HG02610 (cell line): ENCODE measurements around the gene ACTRT2.

Experiments
- ATAC-seq: cut with Tn5 transposase; IDR thresholded peaks from one replicate; pipeline ENCODE4 v1.9.1; 2021; ENCODE audit warnings: mild to moderate bottlenecking, moderate library complexity; ENCODE audit not compliant: unreplicated experiment

Gene ACTRT2

DNA sequence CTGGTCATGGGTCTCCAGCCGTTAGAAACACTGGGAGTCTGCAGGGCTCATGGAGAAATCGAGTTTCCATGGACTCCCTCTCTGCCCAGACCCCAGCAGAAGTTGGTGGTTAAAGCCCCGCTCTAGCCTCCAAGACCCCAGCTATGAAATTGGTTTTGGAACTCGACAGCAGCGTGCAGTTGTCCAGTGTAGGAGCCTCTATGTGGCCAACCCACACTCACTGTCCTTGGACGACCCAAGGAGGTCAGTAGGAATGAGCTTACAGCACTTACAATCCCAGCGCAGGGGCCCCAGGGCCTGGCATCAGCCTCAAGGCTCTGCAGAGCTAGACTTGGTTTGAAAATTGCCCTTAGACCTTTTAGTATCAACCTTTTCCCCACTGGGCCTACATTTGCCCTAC, 44.5 kb downstream of the ACTRT2 start:
- ATAC-seq: no peak

DNA sequence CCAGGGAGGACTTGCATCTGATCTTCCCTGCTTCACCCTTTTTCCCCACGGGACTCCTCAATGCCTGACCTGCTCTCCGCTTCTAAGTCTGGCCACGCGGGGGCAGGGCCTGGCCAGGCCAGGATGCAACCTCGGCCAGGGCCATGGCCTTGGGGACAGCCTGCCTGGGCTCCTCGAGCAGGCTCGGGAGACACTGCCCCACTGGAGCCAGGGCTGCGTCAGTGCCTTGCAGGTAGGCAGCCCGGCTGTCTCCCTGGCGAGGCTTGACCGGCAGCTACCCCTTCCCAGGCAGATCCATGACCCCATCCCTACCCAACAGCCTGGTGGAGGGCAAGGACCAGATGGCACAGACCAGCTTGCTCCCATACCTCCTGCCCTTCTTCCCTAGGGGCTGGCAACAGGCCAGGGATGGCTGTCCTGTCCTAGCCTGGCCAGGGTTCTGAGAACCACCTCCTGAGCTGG, 45.0 kb downstream of the ACTRT2 start:
- ATAC-seq: no peak

- no peak for ATAC-seq
Observed at GRCh38 chr1:3066826-3067225, 45.6 kb downstream of the ACTRT2 start.

GRCh38 chr1:3067301-3067670, 46.0 kb downstream of the ACTRT2 start:
- no peak for ATAC-seq

- ATAC-seq: no peak
Observed at GRCh38 chr1:3067671-3068563, 46.6 kb downstream of the ACTRT2 start.

DNA sequence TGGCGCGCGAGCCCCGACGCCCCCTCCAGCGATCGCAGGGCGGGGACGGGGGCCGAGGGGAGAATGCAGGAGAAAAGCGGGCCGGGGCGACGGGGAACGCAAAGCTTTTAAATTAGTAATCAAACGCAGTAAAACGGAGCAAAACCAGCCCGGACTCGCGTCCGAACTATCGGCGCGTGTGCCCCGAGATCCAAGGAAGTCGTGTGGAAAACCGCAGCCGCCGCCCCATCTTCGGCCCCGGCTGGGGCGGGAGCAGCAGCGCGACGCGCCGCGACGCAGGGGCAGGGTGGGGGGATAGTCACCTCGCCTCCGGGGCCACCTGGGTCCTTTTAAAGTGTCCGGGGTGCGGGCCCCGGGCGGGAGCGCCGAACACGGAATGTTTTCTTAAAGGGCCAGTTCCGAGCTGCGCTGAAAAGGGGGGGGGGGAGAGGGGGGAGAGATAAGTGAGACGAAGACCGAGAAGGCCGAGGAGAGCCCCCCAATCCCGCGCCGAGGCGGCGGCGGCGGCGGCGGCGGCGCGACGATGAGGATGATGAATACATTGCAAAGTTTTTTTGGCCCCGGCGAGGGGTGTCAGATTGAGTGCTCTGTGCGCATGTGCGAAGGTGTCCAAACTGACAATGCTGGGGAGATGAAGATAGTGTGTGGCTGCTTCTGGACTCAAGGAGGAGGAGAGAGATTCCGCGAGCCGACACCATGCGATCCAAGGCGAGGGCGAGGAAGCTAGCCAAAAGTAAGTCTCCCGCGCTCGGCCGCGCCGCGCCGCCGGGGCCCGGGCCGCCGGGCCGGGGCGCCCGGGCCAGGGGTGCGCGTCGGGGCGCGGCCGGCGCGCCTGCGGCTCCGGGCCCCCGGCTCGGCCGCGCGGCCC, 47.5 kb downstream of the ACTRT2 start, which contains the start of gene PRDM16:
TSS of gene PRDM16 (plus strand) at position 640 of the 868 bp plus-strand sequence. CDS start at position 697, 57 bp downstream.
- ATAC-seq: no peak

- ATAC-seq: no peak
Observed at GRCh38 chr1:3069491-3070308, 48.4 kb downstream of the ACTRT2 start.

- no peak for ATAC-seq
Observed at GRCh38 chr1:3070309-3070643, 49.0 kb downstream of the ACTRT2 start.

- ATAC-seq: no peak
Observed at GRCh38 chr1:3070644-3071564, 49.6 kb downstream of the ACTRT2 start.

DNA sequence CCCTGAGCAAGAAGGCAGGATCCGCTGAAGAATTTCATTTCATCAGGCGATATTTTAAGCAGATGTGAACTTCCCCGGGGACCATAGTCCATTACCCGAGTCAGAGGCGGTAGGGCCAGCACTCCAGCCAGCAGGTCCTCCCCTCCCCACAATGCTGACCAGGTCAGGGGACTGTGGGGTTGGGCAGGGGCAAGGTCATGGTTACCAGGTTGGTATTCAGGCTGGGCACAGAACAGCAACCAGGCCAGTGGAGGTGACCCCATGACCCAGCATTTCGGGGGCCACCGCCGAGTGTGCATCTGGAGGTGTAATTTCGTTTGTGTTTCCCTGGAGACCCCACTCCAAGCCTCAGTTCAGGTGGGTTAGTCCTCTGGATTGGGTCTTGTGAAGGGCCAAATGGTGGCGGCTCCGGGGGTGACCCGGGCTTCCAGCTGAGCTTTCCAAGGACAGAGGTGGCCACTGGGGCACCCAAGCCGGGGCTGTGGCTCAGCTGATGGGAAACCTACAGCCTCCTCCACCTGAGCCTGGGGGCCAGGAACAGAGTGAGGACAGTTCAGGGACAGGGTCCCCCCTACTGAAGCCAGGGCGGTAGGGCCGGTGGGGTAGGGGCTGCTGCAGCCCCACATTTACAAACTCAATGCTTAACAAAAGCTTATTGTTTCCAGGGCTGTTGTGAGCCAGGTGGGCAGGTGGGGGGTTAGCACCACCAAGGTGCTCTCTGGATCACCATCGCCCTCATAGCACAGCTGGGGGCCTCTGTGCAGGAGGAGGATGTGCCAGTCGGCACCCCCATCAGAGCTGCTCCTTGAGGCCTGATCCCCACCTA, 50.5 kb downstream of the ACTRT2 start:
- no peak for ATAC-seq
